KOPT-K1 (cell line): ENCODE measurements around the gene MAP3K8.
A peak's percentile ranks its signal among the peaks of the same experiment; 100 is the strongest.
"Not testable (repeated sequence)": the region's sequence is repeated elsewhere in the genome, so short reads cannot be mapped to it uniquely, and the experiment has no call there.

Experiments
- H3K27ac ChIP-seq: fragments of 200-600 bp; sonication (generic); 2 replicates; pipeline ENCODE4 v1.5.1; 2016; ENCODE audit warnings: antibody characterized with exemption, mild to moderate bottlenecking, low read depth, low read length; ENCODE audit not compliant: poor library complexity, severe bottlenecking
- H3K36me3 ChIP-seq: fragments of 200-600 bp; sonication (generic); 2 replicates; pipeline ENCODE4 v1.5.1; 2017; ENCODE audit warnings: antibody characterized with exemption, mild to moderate bottlenecking, low read length, moderate library complexity; ENCODE audit not compliant: insufficient read depth
- H3K9me3 ChIP-seq: fragments of 200-600 bp; sonication (generic); 2 replicates; pipeline ENCODE4 v1.5.1; 2017; ENCODE audit warnings: antibody characterized with exemption, low read length, mild to moderate bottlenecking; ENCODE audit not compliant: insufficient read depth, poor library complexity, severe bottlenecking

MAP3K8 gene

DNA sequence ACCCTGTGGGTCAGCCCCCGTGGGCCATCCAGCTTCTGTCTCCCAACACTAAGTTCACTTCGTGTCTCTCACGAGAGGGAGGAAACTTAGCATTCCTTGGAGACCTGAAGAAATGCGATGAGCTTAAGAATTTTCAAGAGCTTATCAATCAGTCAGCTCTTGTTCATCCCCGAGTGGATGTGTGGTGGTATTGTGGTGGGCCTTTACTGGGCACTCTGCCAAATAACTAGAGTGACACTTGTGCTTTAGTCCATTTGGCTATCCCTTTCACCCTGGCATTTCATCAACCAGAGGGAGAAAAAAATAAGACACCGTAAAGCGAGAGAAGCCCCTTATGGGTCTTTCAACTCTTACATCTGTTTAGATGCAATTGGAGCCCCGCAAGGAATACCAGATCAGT, 45.5 kb downstream of the MAP3K8 start:
- not testable (repeated sequence) for H3K36me3 ChIP-seq, H3K27ac ChIP-seq
- H3K9me3 ChIP-seq: peaks cover 34% of the 10 kb centered on the region

DNA sequence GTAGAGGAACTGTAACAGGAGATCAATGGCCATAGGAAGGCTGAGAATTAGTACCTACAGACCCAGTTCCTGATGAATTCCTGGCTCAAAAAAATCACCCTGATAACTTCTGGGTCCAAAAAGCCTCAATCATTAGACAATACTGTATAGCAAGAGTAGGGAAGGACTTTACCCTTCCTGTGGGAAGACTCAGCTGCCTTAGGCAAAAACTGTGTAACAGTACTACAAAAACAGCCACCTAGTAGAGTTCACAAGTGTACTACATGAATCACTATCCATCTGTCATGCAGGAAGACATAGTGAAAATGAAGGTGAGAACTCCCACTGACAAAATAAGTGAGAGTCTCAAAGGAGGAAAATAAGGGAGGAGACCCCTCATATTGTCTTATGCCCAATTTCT, 47.6 kb downstream of the MAP3K8 start:
- Histone ChIP-seq H3K9me3 (peaks cover 34% of the 10 kb centered on the region), H3K36me3 (no peaks in the 10 kb centered on the region), H3K27ac (no peak overlapping the region)

DNA sequence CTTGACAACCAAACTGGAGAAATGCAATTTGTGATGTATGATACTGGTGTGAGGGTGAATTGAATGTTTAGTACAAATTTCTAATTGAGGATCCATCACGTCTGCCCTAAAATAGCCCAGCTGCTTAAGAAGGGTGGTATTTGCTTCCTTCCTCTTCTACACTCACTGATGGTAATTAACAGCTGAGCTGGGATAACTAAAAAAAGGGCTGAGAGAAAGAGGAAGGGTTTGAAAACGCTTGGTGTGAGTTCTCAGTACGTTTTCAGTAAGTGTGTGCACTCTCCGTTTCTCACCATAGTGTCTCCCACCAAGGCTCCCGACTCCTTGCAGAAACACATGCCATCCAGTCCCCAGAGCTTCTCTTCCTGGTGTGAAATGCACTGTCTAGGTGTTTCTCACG, 54.3 kb downstream of the MAP3K8 start:
- Histone ChIP-seq H3K9me3 (peaks cover 12% of the 10 kb centered on the region), H3K27ac (no peak overlapping the region), H3K36me3 (no peaks in the 10 kb centered on the region)

GRCh38 chr10:30489346-30489745, 55.4 kb downstream of the MAP3K8 start:
- H3K9me3 ChIP-seq: peaks cover 2% of the 10 kb centered on the region
- no peaks in the 10 kb centered on the region for H3K36me3 ChIP-seq
- H3K27ac ChIP-seq: no peak overlapping the region

DNA sequence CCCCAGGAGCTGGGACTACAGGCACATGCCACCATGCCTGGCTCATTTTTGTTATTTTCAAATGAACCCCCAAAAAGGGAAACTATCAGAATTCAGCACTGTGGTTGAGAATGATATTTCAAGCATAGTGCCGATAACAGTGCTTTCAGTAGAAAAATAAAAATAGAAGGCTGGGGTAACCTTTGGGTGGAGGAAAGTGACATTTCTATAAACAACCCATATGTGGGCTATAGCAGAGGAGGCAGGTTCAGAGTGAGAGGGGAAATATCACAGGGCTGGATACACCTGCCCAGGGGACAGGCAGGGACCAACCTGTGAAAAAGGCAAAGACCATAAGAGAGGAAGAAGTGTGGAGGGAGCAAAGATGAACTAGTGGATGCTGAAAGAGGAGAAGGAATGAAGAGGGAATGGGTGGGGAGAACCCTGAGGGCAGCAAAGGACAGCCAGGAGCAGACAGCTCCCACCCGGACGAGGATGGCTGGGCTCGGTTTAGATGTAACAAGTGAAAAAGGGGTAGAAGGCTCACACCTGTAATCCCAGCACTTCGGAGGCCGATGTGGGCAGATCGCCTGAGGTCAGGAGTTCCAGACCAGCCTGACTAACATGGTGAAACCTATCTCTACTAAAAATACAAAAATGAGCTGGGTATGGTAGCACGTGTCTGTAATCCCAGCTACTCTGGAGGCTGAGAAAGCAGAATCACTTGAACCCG, 56.5 kb downstream of the MAP3K8 start:
- H3K36me3 ChIP-seq: no peaks in the 10 kb centered on the region
- no peak overlapping the region for H3K27ac ChIP-seq
- H3K9me3 ChIP-seq: no peaks in the 10 kb centered on the region

DNA sequence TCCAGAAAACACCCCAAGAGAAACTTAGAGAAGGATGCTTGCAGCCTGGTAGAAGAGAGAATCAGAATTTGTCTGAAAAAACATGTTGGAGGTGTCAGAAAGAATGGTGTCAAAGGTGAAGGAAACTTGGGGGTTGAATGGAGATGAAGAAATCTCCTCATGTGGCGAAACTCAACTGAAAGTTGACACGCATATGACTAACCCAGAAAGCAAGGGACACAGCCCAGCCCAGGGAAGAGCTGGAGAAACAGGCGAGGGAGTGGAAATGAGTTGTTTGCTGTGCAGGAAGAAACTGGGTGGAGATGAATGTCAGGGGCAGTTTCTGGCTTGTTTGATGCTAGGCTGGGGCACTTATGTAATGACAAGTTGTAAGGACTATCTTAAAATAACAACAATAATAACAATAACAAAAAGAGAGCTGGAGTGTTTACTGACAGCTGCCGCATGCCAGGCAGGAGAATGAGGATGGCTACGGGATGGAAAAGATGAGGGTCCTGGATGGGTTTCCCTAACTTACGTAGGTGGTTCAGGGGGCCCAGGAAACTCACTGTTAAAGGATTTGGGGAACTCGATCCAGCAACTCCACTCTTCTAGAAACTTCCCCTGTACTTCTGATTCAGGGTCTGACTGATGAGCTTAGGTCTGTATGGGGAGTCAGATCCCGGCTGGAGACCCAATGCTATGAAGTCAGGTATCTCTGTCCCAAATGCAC, 57.4 kb downstream of the MAP3K8 start:
- no peak overlapping the region for H3K27ac ChIP-seq

GRCh38 chr10:30491916-30492515, 58.0 kb downstream of the MAP3K8 start:
- Histone ChIP-seq H3K27ac (no peak overlapping the region), H3K36me3 (no peaks in the 10 kb centered on the region), H3K9me3 (no peaks in the 10 kb centered on the region)

More for the DNA sequence above, 57.4 kb downstream of the MAP3K8 start:
- Histone ChIP-seq H3K9me3 (no peaks in the 10 kb centered on the region), H3K36me3 (no peaks in the 10 kb centered on the region)

GRCh38 chr10:30493609-30494530, 59.9 kb downstream of the MAP3K8 start:
- H3K9me3 ChIP-seq: no peaks in the 10 kb centered on the region
- H3K27ac ChIP-seq: no peak overlapping the region
- H3K36me3 ChIP-seq: no peaks in the 10 kb centered on the region

GRCh38 chr10:30494558-30494957, 60.6 kb downstream of the MAP3K8 start:
- no peaks in the 10 kb centered on the region for H3K9me3 ChIP-seq
- H3K27ac ChIP-seq: no peak overlapping the region
- no peaks in the 10 kb centered on the region for H3K36me3 ChIP-seq

DNA sequence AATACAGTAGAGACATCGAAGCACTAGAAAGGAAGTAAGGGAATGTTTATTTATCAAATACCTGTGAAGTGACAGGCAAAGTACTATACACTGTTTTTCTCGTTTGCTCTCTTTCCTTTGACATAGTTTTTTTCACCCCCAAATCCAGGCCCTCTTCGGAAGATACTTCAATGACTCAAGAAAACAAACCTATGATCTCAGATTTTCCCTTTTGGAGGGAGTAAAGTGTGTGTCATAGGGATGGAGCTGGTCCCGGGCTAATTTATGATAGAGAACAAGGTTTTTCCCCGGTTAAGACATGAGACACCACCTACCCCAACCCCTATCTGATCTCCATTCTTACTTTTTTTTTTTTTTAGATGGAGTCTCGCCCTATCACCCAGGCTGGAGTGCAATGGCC, 61.7 kb downstream of the MAP3K8 start:
- H3K9me3 ChIP-seq: no peaks in the 10 kb centered on the region
- no peak overlapping the region for H3K27ac ChIP-seq
- no peaks in the 10 kb centered on the region for H3K36me3 ChIP-seq

DNA sequence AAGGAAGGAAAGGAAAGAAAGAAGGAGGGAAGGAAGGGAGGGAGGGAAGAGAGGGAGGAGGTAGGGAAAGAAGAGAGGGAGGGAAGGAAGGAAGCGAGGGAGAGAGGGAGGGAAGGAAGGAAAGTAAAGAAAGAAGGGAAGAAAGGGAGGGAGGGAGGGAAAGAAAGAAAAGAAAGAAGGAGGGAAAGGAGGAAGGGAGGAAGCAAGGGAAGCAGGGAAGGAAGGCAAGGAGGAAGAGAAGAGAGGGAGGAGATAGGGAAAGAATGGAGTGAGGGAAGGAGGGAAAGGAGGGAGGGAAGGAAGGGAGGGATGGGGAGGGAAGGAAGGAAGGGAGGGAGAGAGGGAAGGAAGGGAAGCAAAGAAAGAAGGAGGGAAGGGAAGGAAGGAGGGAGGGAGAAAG, 65.8 kb downstream of the MAP3K8 start:
- H3K27ac ChIP-seq: no peak overlapping the region
- no peaks in the 10 kb centered on the region for H3K36me3 ChIP-seq
- H3K9me3 ChIP-seq: no peaks in the 10 kb centered on the region

DNA sequence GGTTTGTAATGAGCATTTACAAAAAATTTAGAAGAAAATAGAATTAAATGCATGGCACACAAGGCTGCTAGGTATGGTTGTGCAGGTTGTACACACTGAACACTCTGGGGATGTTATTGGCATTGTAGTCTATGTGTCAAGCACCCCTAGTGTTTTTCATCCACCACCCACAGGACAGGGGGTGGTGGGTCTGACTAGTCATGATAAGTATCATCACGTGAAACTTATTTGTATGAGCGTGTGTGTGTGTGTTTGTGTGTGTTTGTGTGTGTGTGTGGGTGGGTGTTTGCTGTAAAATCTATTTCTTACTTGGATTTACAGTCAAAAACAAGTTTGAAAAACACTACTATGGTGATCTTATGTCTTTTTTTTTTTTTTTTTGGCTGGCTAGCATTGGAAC, 66.5 kb downstream of the MAP3K8 start:
- H3K9me3 ChIP-seq: no peaks in the 10 kb centered on the region
- H3K36me3 ChIP-seq: no peaks in the 10 kb centered on the region
- no peak overlapping the region for H3K27ac ChIP-seq

DNA sequence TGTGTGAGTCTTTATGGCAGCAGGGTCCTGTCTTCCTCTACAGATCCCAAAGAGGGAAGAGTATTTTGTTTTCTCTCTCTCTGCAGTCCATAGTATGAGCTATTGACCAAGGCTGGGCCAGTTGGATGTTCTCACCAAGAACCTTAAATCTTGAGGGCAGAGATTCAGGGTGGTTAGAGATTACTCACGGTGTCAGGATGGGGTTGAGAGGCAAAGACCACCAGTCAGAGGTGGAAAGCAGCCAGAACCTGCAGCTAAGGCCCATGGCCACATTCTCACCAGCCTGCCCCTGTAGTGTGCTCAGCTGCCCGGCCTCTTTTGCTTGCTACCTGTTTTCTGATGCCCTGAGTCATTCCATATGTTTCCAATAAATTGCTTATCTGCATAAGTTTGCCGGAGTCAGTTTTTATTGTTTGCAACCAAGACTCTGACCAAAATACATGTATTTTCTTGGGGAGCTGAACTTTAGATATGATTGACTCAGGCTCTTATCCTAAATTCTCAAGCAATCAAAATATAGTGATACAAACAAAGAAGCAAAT, 67.0 kb downstream of the MAP3K8 start:
- no peaks in the 10 kb centered on the region for H3K9me3 ChIP-seq
- H3K27ac ChIP-seq: peak overlapping the region; percentile 9
- no peaks in the 10 kb centered on the region for H3K36me3 ChIP-seq

DNA sequence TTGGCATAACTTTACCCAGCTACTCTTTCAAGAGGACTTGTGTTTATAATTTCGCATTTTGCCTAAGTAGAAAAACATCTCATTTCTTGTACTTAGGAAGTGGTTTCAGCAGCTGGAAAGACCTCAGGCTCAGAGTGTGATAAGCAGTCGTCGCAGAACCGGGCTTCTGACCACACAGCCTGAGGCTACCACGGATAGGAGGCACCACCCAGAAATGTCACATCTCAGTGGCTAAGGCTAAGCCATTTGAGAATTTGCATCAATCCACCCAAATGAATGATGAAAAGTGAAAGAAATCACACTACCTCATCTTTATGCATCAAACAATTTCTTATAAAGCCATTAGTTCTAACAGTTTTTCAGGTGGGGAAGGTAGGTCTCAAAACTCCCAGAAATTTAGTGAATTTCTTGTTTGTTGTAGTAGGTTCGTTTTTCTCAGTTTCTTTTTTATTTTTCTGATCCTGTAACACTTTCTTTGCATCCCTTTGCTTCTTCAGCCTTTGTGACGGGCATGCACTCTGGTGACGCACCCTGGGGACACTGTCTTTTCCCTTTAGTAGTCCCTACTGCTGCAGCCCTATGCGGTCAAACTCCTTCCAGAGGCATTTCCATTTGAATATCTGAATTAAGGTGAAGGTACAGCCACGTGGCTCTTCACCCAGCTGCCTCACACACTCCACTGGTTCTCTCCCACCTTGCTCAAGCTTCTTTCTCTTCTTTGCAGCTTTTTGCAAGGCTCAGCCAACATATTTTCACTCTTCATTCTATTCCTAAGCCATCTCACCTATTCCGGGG, 68.5 kb downstream of the MAP3K8 start:
- Histone ChIP-seq H3K36me3 (no peaks in the 10 kb centered on the region), H3K9me3 (no peaks in the 10 kb centered on the region), H3K27ac (peak overlapping the region; percentile 70)
